Posterior cingulate gyrus (tissue), 11 donors: ENCODE measurements around the gene INTS11.

Experiments used
- DNase-seq, 10 donors: peaks; one replicate each; pipeline versions ENCODE4 v3.0.0 to v3.0.0-alpha.2; 2020 to 2021; ENCODE audit warnings: mixed read lengths in 3 of 10
- intact Hi-C: fragments of 100-400 bp; cut with DNase I; formaldehyde crosslinking; loops from one replicate; pipeline ENCODE4 v1.15.1; 2023

INTS11 gene

GRCh38 chr1:1292442-1292779, 32.0 kb downstream of the INTS11 start:
- peak in 1 of 10 donors; percentile 5 for DNase-seq
- intact Hi-C loops, result loop anchor here (10.0 kb wide), 1 partner anchor 842 kb away; no protein-coding TSS in a partner anchor

GRCh38 chr1:1291548-1292441, 32.7 kb downstream of the INTS11 start:
- intact Hi-C loops, result loop anchor here (10.0 kb wide), 1 partner anchor 843 kb away; no protein-coding TSS in a partner anchor
- DNase-seq, result peak in 8 of 10 donors; percentile 45 to 94 (median 68)

DNA sequence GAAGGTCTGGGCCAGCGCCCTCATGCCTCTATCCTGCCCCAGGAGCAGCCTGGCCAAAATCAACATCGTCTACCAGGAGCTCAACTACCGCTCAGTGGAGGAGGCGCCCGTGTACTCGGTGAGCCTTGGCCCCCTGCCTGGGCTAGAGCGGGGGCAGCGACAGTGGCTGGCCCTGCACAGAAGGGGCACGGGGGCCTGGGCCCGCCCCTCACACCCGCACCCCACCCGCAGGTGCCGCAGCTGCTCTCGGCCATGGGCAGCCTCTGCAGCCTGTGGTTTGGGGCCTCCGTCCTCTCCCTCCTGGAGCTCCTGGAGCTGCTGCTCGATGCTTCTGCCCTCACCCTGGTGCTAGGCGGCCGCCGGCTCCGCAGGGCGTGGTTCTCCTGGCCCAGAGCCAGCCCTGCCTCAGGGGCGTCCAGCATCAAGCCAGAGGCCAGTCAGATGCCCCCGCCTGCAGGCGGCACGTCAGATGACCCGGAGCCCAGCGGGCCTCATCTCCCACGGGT, 33.4 kb downstream of the INTS11 start:
- intact Hi-C loops, result loop anchor here (10.0 kb wide), 1 partner anchor 844 kb away; no protein-coding TSS in a partner anchor
- peak in 2 of 10 donors; percentile 10 to 91 for DNase-seq

DNA sequence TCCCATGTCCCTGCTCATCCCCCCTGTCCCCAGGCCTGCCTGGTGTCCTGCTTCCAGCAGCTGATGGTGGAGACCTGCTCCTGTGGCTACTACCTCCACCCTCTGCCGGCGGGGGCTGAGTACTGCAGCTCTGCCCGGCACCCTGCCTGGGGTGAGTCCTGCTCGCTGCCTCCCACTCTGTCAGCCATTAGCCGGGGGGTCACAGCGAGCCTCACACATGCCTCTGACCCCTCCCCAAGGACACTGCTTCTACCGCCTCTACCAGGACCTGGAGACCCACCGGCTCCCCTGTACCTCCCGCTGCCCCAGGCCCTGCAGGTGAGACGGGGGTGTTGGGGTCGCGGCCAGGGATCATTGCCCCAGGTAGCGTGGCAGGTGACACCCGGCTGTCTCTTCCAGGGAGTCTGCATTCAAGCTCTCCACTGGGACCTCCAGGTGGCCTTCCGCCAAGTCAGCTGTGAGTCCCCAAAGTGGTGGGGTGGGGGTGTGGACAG, 34.2 kb downstream of the INTS11 start:
- intact Hi-C loops, result loop anchor here (10.0 kb wide), 1 partner anchor 845 kb away; no protein-coding TSS in a partner anchor

GRCh38 chr1:1287288-1288110, 37.0 kb downstream of the INTS11 start:
- intact Hi-C loops, result no loop called here
- peak in 2 of 10 donors; percentile 24 to 84 for DNase-seq

More for the DNA sequence above, 34.2 kb downstream of the INTS11 start:
- peak in 5 of 10 donors; percentile 61 to 93 (median 73) for DNase-seq

GRCh38 chr1:1286313-1287261, 37.9 kb downstream of the INTS11 start:
- peak in 3 of 10 donors; percentile 9 to 79 (median 24) for DNase-seq
- intact Hi-C loops, result no loop called here

DNA sequence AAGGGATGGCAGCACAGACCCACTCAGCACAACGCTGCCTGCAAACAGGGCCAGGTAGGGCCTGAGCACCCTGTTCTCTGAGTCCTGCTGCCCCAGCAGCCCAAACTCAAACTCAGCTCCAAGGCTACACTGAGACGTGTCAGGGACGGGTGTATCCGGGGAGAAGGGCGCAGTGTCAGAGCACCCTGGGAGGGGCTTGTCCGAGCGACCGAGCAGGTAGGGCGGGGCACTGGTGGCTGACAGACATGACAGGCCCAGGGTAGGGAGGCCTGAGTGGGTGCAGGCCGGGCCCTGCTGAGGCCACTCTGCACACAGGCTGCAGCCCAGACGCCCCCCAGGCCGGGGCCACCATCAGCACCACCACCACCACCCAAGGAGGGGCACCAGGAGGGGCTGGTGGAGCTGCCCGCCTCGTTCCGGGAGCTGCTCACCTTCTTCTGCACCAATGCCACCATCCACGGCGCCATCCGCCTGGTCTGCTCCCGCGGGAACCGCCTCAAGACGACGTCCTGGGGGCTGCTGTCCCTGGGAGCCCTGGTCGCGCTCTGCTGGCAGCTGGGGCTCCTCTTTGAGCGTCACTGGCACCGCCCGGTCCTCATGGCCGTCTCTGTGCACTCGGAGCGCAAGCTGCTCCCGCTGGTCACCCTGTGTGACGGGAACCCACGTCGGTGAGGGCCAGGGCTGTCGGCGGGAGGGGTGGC, 38.7 kb downstream of the INTS11 start:
- intact Hi-C loops, result no loop called here
- DNase-seq, result peak in 2 of 10 donors; percentile 25 to 83

DNA sequence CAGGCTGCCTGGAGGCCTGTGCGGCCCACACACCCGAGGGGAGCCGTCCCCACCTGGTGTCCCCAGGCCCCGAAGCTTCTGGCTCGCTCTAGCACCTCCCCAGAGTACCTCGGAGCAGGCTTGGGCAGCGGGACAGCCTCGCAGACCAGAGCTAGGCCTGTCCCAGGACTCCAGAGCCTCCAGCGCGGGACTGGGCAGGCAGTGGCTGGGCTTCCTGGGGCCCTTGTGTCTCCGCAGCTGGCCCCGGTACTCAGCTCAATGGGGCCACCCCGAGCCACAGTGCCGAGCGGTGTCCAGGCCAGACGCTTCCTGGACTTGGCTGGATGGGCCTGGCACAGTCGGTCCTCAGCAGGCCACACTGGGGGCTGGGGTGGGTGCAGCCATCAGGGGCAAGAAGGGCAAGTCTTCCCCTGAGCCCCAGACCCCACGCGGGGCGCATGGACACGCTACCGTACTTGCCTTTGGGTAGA, 39.3 kb downstream of the INTS11 start:
- peak in 1 of 10 donors; percentile 79 for DNase-seq
- intact Hi-C loops, result no loop called here

- peak in 1 of 10 donors; percentile 78 for DNase-seq
- intact Hi-C loops, result no loop called here
These were observed 40.0 kb downstream of the INTS11 start for GRCh38 chr1:1284221-1285101.

- DNase-seq, result peak in 2 of 10 donors; percentile 38 to 86
- intact Hi-C loops, result no loop called here
These were observed 40.6 kb downstream of the INTS11 start for GRCh38 chr1:1283821-1284220.

GRCh38 chr1:1282998-1283397, 41.5 kb downstream of the INTS11 start:
- intact Hi-C loops, result no loop called here
- DNase-seq, result peak in 2 of 10 donors; percentile 15 to 74

DNA sequence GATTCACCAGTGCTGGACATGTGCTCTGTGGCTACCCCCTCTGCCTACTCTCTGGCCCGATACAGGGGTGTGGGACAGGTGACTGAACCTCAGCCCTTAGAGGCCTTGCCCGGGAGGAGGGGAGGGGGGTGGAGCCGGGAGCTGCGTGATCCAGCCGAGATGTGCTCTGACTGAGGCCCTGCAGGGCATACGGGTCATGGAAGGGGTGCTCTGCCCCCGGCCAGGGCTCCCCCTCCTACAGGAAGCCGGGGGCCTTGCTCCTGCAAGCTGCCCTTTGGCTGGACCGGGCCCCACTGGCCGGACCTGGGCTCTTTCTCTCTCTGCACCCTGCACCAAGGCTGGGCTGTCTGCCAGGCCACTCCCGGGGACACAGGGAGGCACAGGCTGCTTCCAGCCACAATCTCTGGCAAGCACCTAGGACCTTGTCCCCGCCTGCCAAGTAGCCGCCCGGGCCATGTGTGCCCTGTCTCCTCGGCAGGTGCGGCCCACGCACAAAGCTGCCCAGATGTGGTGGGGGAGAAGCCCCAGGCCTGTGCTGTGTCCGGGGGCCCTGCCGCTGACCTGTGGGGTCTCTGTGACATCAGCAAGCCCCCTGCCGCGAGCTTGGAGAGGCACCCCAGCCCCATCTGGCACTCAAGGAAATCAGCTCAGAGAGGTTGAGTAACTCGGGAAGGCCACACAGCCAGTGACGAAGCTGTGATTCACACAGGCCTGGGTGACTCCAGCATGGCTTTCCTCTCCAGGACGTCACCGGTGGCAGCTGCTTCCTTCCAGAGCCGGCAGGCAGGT, 42.7 kb downstream of the INTS11 start:
- peak in 1 of 10 donors; percentile 82 for DNase-seq

GRCh38 chr1:1280782-1281481, 43.5 kb downstream of the INTS11 start:
- DNase-seq, result peak in 1 of 10 donors; percentile 75
- intact Hi-C loops, result no loop called here

More for the DNA sequence above, 42.7 kb downstream of the INTS11 start:
- intact Hi-C loops, result no loop called here

GRCh38 chr1:1279028-1279427, 45.4 kb downstream of the INTS11 start:
- intact Hi-C loops, result no loop called here
- DNase-seq, result peak in 1 of 10 donors; percentile 58

- DNase-seq, result no peak
- intact Hi-C loops, result no loop called here
These were observed 45.8 kb downstream of the INTS11 start for GRCh38 chr1:1278620-1279019.

- intact Hi-C loops, result no loop called here
- DNase-seq, result no peak
These were observed 48.6 kb downstream of the INTS11 start for GRCh38 chr1:1275836-1276235.
